IMR-90 (cell line): ENCODE measurements around the gene EXT2. TPM values are rescaled to one million over a fixed set of nuclear protein-coding genes. Genes with fewer than 3 reads are reported as not detected.

Experiments used
- ATAC-seq: fragments of 200-7000 bp; cut with Tn5 transposase; 2 replicates; pipeline ENCODE4 v1.9.1; 2020; ENCODE audit warnings: low read depth, mild to moderate bottlenecking, moderate library complexity
- BruUV-seq: library from RNA; stranded (reverse); fragments of 400-500 nt; replicated peaks from 2 replicates; lab custom pipeline; 2021; lab: Mats Ljungman, UMichigan
- CTCF ChIA-PET: fragments of 300-600 bp; formaldehyde crosslinking; extraction: SDS; loops from one replicate; lab custom pipeline; 2021; ENCODE audit warnings: antibody characterized with exemption; lab: Yijun Ruan, JAX
- POLR2A ChIA-PET: fragments of 300-600 bp; sonication (Branson Sonifier 250); formaldehyde crosslinking; loops from one replicate; lab custom pipeline; 2022; ENCODE audit warnings: antibody characterized with exemption; ENCODE audit not compliant: unreplicated experiment; lab: Charles Lee
- DNase-seq: peaks from one replicate; pipeline ENCODE4 v3.0.0; 2013
- H2AFZ ChIP-seq: replicated peaks from 2 replicates; pipeline ENCODE3; 2013; ENCODE audit warnings: low read length, mild to moderate bottlenecking; ENCODE audit not compliant: poor library complexity
- H2AK5ac ChIP-seq: 2 replicates; pipeline ENCODE4 v1.6.1; 2013; ENCODE audit warnings: low read depth, low read length, inconsistent platforms
- H2AK9ac ChIP-seq: replicated peaks from 2 replicates; pipeline ENCODE3; 2013; ENCODE audit warnings: mild to moderate bottlenecking, low read depth, low read length, moderate library complexity; ENCODE audit not compliant: poor library complexity
- H2BK120ac ChIP-seq: 2 replicates; pipeline ENCODE4 v1.6.1; 2013; ENCODE audit warnings: low read depth, low read length, inconsistent platforms
- H2BK15ac ChIP-seq: 3 replicates; pipeline ENCODE4 v1.6.1; 2013; ENCODE audit warnings: low read depth, low read length, inconsistent platforms
- H2BK20ac ChIP-seq: 2 replicates; pipeline ENCODE4 v1.6.1; 2013; ENCODE audit warnings: low read depth, mild to moderate bottlenecking, inconsistent platforms, low read length, moderate library complexity
- H2BK5ac ChIP-seq: 2 replicates; pipeline ENCODE4 v1.6.1; 2013; ENCODE audit warnings: mild to moderate bottlenecking, low read depth, low read length, inconsistent platforms; ENCODE audit not compliant: poor library complexity, severe bottlenecking
- H3K14ac ChIP-seq: replicated peaks from 2 replicates; pipeline ENCODE4 v1.6.1; 2013; ENCODE audit warnings: low read depth, low read length, inconsistent platforms
- H3K18ac ChIP-seq: 2 replicates; pipeline ENCODE4 v1.6.1; 2013; ENCODE audit warnings: low read depth, low read length, control low read depth
- H3K23ac ChIP-seq: 2 replicates; pipeline ENCODE4 v1.6.1; 2013; ENCODE audit warnings: low read depth, low read length, inconsistent platforms
- H3K27ac ChIP-seq: 2 replicates; pipeline ENCODE4 v1.5.1; 2013; ENCODE audit warnings: mild to moderate bottlenecking, control low read depth, low read length; ENCODE audit not compliant: insufficient read depth
- H3K27me3 ChIP-seq: 2 replicates; pipeline ENCODE4 v1.6.1; 2013; ENCODE audit warnings: low read length; ENCODE audit not compliant: control insufficient read depth, insufficient read depth
- H3K36me3 ChIP-seq: 2 replicates; pipeline ENCODE4 v1.6.1; 2013; ENCODE audit warnings: low read length, mixed read lengths; ENCODE audit not compliant: control insufficient read depth, insufficient read depth
- H3K4ac ChIP-seq: 2 replicates; pipeline ENCODE4 v1.6.1; 2013; ENCODE audit warnings: low read depth, low read length, inconsistent platforms
- H3K4me1 ChIP-seq: 2 replicates; pipeline ENCODE4 v1.6.1; 2013; ENCODE audit warnings: low read length, mixed read lengths; ENCODE audit not compliant: control insufficient read depth, insufficient read depth
- H3K4me2 ChIP-seq: 2 replicates; pipeline ENCODE4 v1.6.1; 2013; ENCODE audit warnings: low read depth, mild to moderate bottlenecking, control low read depth, low read length, moderate library complexity
- H3K4me3 ChIP-seq: 2 replicates; pipeline ENCODE4 v1.5.1; 2013; ENCODE audit warnings: low read depth, mild to moderate bottlenecking, control low read depth, low read length, moderate library complexity; ENCODE audit not compliant: insufficient read depth
- H3K56ac ChIP-seq: 2 replicates; pipeline ENCODE4 v1.6.1; 2013; ENCODE audit warnings: low read length, inconsistent platforms; ENCODE audit not compliant: insufficient read depth; ENCODE audit errors: extremely low read depth
- H3K79me1 ChIP-seq, 2 experiments: 2 replicates each; pipeline ENCODE4 v1.6.1; 2013; ENCODE audit warnings: low read length in 2 of 2, inconsistent platforms in 1 of 2, low read depth in 1 of 2
- H3K9ac ChIP-seq: 2 replicates; pipeline ENCODE4 v1.6.1; 2013; ENCODE audit warnings: low read depth, low read length, control low read depth
- H3K9me1 ChIP-seq: 2 replicates; pipeline ENCODE4 v1.6.1; 2013; ENCODE audit warnings: low read length, inconsistent platforms; ENCODE audit not compliant: insufficient read depth
- H3K9me3 ChIP-seq: 2 replicates; pipeline ENCODE4 v1.6.1; 2013; ENCODE audit warnings: low read length; ENCODE audit not compliant: control insufficient read depth, insufficient read depth
- H4K20me1 ChIP-seq: 2 replicates; pipeline ENCODE4 v1.6.1; 2013; ENCODE audit warnings: low read length, inconsistent platforms; ENCODE audit not compliant: insufficient read depth
- H4K5ac ChIP-seq: 2 replicates; pipeline ENCODE4 v1.6.1; 2013; ENCODE audit warnings: mild to moderate bottlenecking, low read depth, low read length, control low read depth
- H4K8ac ChIP-seq, 2 experiments: 2 replicates each; pipeline ENCODE4 v1.6.1; 2013; ENCODE audit warnings: low read depth in 2 of 2, low read length in 2 of 2, control low read depth in 1 of 2, inconsistent platforms in 1 of 2
- H4K91ac ChIP-seq: 2 replicates; pipeline ENCODE4 v1.6.1; 2013; ENCODE audit warnings: low read depth, low read length, inconsistent platforms; ENCODE audit not compliant: insufficient read depth
- FOS ChIP-seq: fragments of 150-350 bp; IDR thresholded peaks from 2 replicates; pipeline ENCODE4 v1.6.1; 2016; ENCODE audit warnings: low read depth, low read length
- MAFK ChIP-seq: IDR thresholded peaks from 2 replicates; pipeline ENCODE4 v1.6.1; 2012; ENCODE audit warnings: low read depth, low read length, improper control_type of control experiment
- MAZ ChIP-seq: IDR thresholded peaks from 2 replicates; pipeline ENCODE4 v1.6.1; 2012; ENCODE audit warnings: low read depth, mild to moderate bottlenecking, low read length, improper control_type of control experiment, moderate library complexity, borderline replicate concordance
- MXI1 ChIP-seq: IDR thresholded peaks from 2 replicates; pipeline ENCODE4 v1.6.1; 2012; ENCODE audit warnings: low read depth, mild to moderate bottlenecking, low read length, moderate library complexity, borderline replicate concordance
- NFE2L2 ChIP-seq: fragments of 150-350 bp; IDR thresholded peaks from 2 replicates; pipeline ENCODE4 v1.6.1; 2016; ENCODE audit warnings: low read depth, mild to moderate bottlenecking, low read length
- WGBS, 2 experiments: methylation state at CpG; one replicate each; pipeline versions ENCODE4 v1.1.5 to v1.1.7; 2013; ENCODE audit warnings: missing lambda C conversion rate in 2 of 2; ENCODE audit not compliant: insufficient read length in 1 of 2; ENCODE audit errors: extremely low coverage in 2 of 2; 5-methylcytosine and 5-hydroxymethylcytosine counted together
- dilution Hi-C: fragments of 300-500 bp; cut with HindIII; formaldehyde crosslinking; loops from one replicate; pipeline ENCODE4 v1.14.3; 2018; ENCODE audit warnings: low sequenced_read_pairs; ENCODE audit not compliant: unreplicated experiment
- in situ Hi-C: fragments of 300-500 bp; cut with MboI; formaldehyde crosslinking; loops from 3 replicates; pipeline ENCODE4 v1.14.3; 2019; ENCODE audit warnings: low sequenced_read_pairs, inconsistent platforms, mixed read lengths
- intact Hi-C: fragments of 100-400 bp; cut with micrococcal nuclease; formaldehyde crosslinking; loops from 2 replicates; pipeline ENCODE4 v1.10.0; 2022
- polyA plus RNA-seq, 3 experiments: library from polyadenylated mRNA; depleted of rRNA; stranded (reverse); fragments of >200 nt; gene quantifications; 2 replicates each; pipeline ENCODE4 v1.2.3, GENCODE V29; 2012; ENCODE audit warnings: low replicate concordance in 1 of 3
- total RNA-seq: library from RNA; depleted of rRNA; stranded (reverse); fragments of >200 nt; gene quantifications from 2 replicates; pipeline ENCODE4 v1.2.3, GENCODE V29; 2012

EXT2 gene
- total and polyA plus RNA-seq, 2 of the 4 experiments (the other 2 are of a cell fraction) = 75.0 to 85.3 TPM

DNA sequence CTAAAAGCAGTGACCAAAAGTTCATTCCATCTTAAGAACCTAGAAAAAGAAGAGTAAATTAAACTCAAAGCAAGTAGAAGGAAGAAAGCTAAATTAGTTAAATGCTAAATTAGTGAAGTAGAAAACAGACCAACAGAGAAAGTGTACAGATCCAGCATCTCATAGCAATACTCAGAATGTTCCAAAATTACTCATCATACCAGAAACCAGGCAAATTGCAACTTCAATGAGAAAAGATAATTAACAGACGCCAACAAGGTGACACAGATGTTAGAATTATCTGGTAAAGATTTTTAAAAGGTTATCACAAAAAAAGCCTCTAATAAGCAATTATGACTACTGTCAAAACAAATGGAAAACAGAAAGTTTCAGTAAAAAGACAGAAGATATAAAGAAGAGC is 117.7 kb downstream of the EXT2 start:
- H2BK120ac ChIP-seq = no peak overlapping the region
- TF ChIP-seq MAZ = no peak
- TF ChIP-seq MXI1 = no peak
- TF ChIP-seq MAFK = no peak
- TF ChIP-seq FOS = no peak
- TF ChIP-seq NFE2L2 = no peak
- CTCF ChIA-PET = no interaction called here
- no peak overlapping the region for H3K18ac ChIP-seq
- no peaks in the 10 kb centered on the region for H3K4me1 ChIP-seq
- H3K4me2 ChIP-seq = no peak overlapping the region
- POLR2A ChIA-PET = no interaction called here
- dilution Hi-C loops = no loop called here
- no peak overlapping the region for H4K91ac ChIP-seq
- ATAC-seq (no peak), DNase-seq (no peak)
- H2AFZ ChIP-seq = no peak overlapping the region
- H3K27me3 ChIP-seq = no peaks in the 10 kb centered on the region
- WGBS, 2 experiments = no CpG with 5 or more reads among the region's 1 CpG
- H3K4me3 ChIP-seq = no peak overlapping the region
- intact Hi-C loops = loop anchor here (2.0 kb wide), 1 partner anchor 72 kb away; no protein-coding TSS in a partner anchor
- no peak overlapping the region for H3K23ac ChIP-seq
- H2BK15ac ChIP-seq = no peak overlapping the region
- H4K5ac ChIP-seq = no peak overlapping the region
- no peaks in the 10 kb centered on the region for H3K9me1 ChIP-seq
- no TSS peak for BruUV-seq
- H3K79me1 ChIP-seq = no peaks in the 10 kb centered on the region
- no peak overlapping the region for H4K8ac ChIP-seq
- H2BK5ac ChIP-seq = no peak overlapping the region
- no peak overlapping the region for H3K27ac ChIP-seq
- H2BK20ac ChIP-seq = no peak overlapping the region
- H3K56ac ChIP-seq = no peak overlapping the region
- no peaks in the 10 kb centered on the region for H3K9me3 ChIP-seq
- H3K36me3 ChIP-seq = no peaks in the 10 kb centered on the region
- H2AK5ac ChIP-seq = no peak overlapping the region
- no peaks in the 10 kb centered on the region for H4K20me1 ChIP-seq
- H3K4ac ChIP-seq = no peak overlapping the region
- no peak overlapping the region for H2AK9ac ChIP-seq
- H3K9ac ChIP-seq = no peak overlapping the region
- in situ Hi-C loops = no loop called here
- H3K14ac ChIP-seq = no peak overlapping the region
